HG03460 (cell line): ENCODE data around the gene B3GNT3.

Source experiments
- ATAC-seq: cut with Tn5 transposase; IDR thresholded peaks from one replicate; pipeline ENCODE4 v1.9.1; 2021; ENCODE audit not compliant: unreplicated experiment

Gene B3GNT3

GRCh38 chr19:17859533-17860330 lies 64.8 kb downstream of the B3GNT3 start, which contains the start of gene RPL18A:
RPL18A (plus strand) TSS chr19:17859910; CDS start chr19:17859957, 47 bp downstream.
- peak; percentile 93 for ATAC-seq

- no peak for ATAC-seq
Observed at GRCh38 chr19:17860331-17860992, 65.5 kb downstream of the B3GNT3 start.

GRCh38 chr19:17860993-17861360 lies 66.0 kb downstream of the B3GNT3 start:
- no peak for ATAC-seq

GRCh38 chr19:17861542-17862402 lies 66.8 kb downstream of the B3GNT3 start:
- no peak for ATAC-seq

- no peak for ATAC-seq
Observed at GRCh38 chr19:17862711-17863519, 68.0 kb downstream of the B3GNT3 start.
